ENCODE measurements around the gene LRWD1. TPM values are rescaled to one million over a fixed set of nuclear protein-coding genes. Genes with fewer than 3 reads are reported as not detected.
"Not testable (repeated sequence)": the region's sequence is repeated elsewhere in the genome, so short reads cannot be mapped to it uniquely, and the experiment has no call there.

LRWD1 gene
- polyA plus RNA-seq, 3 donors, result 15.5 to 17.5 (median 16.7) TPM

DNA sequence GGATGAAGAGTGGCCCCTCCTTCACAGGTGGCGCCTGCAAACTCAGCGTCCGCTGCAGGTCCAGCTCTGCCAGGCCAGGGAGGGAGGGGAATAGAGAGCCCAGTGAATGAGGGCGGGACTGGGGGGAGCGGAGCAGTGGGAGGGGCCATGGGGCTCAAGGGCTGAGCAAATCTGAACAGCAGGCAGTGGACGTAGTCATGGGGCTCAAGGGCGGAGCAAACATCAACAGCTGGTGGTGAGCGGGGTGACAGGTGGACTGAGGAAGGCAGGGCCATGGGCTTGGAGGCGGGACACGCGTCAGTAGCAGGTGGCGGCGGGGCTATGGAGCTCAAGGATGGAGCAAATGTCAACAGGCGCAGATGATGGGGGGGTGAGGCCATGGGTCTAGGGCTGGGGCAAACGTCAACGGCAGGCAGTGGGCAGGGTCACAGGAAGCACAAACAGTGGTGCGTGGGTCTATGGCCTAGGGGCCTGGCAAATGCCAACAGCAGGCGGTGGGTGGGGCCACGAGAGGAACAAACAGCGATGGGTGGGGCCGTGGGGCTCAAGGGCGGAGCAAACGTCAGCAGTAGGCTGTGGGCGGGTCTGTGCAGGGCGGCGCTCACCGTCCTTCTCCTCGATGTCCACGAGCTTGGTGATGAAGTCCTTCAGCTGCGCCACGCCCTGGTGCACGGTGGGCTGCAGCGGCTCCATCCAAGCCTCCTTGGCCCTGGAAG, 28.6 kb downstream of the LRWD1 start:
- not testable (repeated sequence) for DNase-seq (ENCODE audit: low read depth in 3 of 3, low spot score in 2 of 3)

DNA sequence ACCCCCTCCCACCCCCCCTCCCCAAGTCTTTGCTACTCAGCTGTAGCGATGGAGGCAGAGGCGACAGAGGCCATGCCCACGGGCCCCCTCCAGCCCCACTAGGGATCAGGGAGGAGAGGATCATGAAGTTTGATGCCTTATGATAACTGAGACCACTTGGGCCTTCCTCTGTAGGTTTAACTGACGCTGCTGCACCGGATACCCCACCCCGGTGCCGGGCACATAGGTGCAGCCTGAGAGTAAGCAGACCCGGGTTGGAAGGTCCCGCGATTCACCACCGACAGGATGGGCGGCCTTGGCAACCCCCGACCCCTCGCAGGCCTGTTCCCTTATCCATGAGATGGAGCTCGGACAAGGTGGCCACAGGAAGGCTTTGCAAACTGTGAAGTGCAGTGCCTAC, 29.2 kb downstream of the LRWD1 start:
- not testable (repeated sequence) for DNase-seq (ENCODE audit: low read depth in 3 of 3, low spot score in 2 of 3)

GRCh38 chr7:102494473-102495149, 29.8 kb downstream of the LRWD1 start:
- not testable (repeated sequence) for DNase-seq (ENCODE audit: low read depth in 3 of 3, low spot score in 2 of 3)

DNA sequence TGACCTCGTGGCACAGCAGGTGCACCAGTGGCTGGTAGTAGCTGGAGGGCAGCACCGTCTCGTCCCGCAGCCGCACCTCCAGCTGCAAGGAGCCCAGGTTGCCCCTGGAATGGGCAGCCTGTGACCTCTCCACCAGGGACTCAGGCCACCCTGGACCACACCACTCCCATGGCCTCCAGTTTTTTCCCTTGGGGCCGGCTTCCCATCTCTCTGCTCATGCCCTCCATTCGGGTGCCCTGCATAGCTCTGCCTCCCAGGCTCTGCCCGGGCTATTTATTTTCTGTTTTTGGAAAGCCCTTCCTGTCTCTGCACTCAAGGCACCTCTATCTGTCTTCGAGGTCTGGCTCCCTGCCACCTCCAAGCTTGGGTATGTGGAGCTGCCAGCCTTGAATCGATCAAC, 32.1 kb downstream of the LRWD1 start:
- DNase-seq (ENCODE audit: low read depth in 3 of 3, low spot score in 2 of 3), result not testable (repeated sequence)

GRCh38 chr7:102497308-102497707, 32.5 kb downstream of the LRWD1 start:
- not testable (repeated sequence) for DNase-seq (ENCODE audit: low read depth in 3 of 3, low spot score in 2 of 3)

GRCh38 chr7:102498321-102498720, 33.5 kb downstream of the LRWD1 start:
- not testable (repeated sequence) for DNase-seq (ENCODE audit: low read depth in 3 of 3, low spot score in 2 of 3)

GRCh38 chr7:102503141-102503540, 38.4 kb downstream of the LRWD1 start:
- not testable (repeated sequence) for DNase-seq (ENCODE audit: low read depth in 3 of 3, low spot score in 2 of 3)

- DNase-seq (ENCODE audit: low read depth in 3 of 3, low spot score in 2 of 3), result not testable (repeated sequence)
Observed at GRCh38 chr7:102505298-102506185, 40.8 kb downstream of the LRWD1 start.

DNA sequence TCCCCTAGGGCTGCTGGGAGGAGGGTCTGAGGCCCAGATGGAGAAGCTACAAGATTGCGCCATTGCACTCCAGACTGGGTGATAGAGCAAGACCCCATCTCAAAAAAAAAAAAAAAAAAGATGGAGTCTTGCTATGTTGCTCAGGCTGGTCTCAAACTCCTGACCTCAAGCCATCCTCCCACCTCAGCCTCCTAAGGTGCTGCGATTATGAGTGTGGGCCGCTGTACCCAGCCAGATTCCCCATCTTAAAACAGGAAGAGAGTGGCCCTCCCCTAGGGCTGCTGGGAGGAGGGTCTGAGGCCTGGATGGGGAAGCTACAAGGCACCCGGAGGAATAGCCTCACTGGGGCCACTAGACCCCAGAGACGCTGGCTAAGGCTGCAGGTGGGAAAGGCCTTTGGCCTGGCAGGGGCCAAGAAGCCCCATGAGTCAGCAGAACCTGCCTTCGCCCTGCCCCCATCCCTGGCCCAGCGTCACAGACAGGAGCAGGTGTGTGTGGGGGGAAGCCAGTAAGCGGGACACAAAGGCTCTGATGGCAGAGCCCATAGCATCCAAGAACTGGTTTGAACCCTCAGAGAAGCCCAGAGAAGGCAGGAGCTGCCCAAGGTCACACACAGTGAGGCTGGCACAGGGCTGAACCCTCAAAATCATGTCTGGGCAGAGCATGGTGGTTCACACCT, 42.8 kb downstream of the LRWD1 start:
- not testable (repeated sequence) for DNase-seq (ENCODE audit: low read depth in 3 of 3, low spot score in 2 of 3)

GRCh38 chr7:102510575-102510974, 45.8 kb downstream of the LRWD1 start:
- DNase-seq (ENCODE audit: low read depth in 3 of 3, low spot score in 2 of 3), result not testable (repeated sequence)

- not testable (repeated sequence) for DNase-seq (ENCODE audit: low read depth in 3 of 3, low spot score in 2 of 3)
Observed at GRCh38 chr7:102511860-102512522, 47.2 kb downstream of the LRWD1 start.

DNA sequence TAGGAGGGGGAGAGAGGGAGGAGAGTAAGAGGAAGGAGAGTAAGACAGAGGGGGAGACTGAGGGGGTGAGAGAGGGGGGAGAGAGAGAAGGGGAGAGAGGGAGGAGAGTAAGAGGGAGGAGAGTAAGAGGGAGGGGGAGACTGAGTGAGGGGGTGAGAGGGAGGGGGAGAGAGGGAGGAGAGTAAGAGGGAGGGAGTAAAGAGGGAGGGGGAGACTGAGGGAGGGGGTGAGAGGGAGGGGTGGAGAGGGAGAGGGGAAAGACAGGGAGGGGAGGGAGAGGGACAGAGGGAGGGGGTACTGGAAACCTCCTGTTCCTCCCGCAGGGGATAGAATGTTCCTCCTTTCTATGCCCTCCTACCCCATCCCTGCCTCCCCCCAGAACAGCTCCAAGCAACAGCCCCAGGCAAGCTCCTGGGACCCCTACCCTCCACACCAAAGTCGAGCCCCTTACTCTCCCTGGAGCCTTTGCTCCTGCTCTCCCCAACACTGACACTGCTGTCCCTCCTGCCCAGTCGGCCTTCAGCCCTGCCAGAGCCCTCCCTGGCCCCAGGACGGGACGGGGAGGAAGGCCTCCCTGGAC, 47.9 kb downstream of the LRWD1 start:
- peak; percentile 76 to 88 (median 87) for DNase-seq (ENCODE audit: low read depth in 3 of 3, low spot score in 2 of 3)

DNA sequence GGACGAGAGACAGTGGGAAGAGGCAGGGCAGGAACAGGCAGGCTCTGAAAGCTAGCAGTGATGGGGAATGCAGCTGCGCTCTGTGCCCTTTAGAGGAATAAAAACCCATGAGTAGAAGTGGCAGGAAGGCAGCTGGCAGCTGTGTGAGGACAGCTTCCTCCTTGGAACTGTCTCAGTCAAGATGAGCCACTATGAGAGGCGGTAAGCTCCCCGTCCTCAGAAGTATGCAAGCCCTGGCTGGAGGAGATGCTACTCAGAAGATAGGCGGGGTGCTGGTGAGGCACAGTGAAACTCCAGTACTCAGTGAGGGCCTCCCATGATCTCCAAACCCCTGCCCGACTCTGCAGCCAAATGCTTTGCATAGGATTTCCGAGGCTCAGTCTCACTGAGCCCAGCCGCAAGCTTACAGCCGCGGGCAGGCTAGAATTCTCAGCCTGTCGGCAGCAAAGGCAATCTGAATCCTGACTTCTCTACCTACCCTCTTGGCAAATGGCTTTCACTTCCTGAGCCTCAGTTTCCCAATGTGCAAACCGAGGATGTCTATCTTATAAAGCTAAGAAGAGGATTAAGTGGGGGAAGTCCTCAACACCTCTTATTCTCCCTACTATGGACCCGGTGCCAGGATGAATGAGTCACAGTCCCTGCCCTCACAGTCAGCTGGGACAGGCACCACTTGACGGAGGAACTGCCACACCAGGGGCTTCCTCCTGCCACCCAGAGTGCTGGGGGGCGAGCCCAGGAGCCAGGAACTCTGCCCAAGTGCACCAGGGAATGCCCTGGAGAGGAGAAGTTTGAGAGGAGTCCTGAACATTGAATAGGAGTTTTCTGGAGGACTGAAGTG, 50.3 kb downstream of the LRWD1 start:
- DNase-seq (ENCODE audit: low read depth in 3 of 3, low spot score in 2 of 3), result not testable (repeated sequence)

DNA sequence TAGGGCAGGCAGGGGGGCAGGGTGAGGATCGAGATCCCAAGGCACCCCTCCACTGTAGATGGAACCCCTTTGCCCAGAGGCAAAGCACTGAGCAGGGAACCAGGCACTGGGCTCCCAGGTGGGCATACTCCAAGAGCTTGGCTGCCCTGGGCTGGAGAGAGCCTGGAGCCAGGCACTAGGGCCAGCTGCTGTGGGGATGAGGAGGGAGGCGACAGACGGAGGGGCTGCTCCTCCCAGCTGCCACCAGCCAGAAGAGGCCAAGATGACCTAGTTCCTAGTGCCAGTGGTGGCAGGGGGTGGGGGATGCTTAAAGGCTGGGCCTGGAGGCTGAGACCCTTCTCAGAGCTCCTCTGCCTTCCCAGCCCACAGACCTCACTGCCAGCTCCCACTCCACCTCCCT, 51.1 kb downstream of the LRWD1 start:
- not testable (repeated sequence) for DNase-seq (ENCODE audit: low read depth in 3 of 3, low spot score in 2 of 3)

DNA sequence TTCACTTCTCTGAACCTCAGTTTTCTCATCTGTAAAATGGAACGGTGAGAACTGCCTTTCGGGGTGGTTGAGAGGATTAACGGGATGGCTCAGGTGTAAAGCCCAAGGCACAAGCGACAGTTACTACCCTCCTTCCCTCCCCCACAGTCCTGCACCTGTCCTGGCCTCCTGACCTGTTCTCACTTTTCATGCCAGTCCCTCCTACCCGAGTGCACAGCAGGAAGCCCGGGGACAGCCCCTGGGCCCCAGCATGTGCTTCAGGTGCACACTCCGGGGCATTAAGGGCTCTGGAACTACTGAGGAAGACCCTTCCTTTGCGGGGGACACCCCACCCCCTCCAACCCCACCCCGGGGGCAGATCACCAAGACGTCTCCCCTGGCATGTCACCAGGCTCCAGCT, 52.2 kb downstream of the LRWD1 start:
- DNase-seq (ENCODE audit: low read depth in 3 of 3, low spot score in 2 of 3), result not testable (repeated sequence)

GRCh38 chr7:102517550-102518147, 52.9 kb downstream of the LRWD1 start, which contains the start of gene RASA4B:
RASA4B (minus strand) TSS chr7:102517777; CDS start chr7:102517710, 67 bp downstream.
- DNase-seq (ENCODE audit: low read depth in 3 of 3, low spot score in 2 of 3), result not testable (repeated sequence)

DNA sequence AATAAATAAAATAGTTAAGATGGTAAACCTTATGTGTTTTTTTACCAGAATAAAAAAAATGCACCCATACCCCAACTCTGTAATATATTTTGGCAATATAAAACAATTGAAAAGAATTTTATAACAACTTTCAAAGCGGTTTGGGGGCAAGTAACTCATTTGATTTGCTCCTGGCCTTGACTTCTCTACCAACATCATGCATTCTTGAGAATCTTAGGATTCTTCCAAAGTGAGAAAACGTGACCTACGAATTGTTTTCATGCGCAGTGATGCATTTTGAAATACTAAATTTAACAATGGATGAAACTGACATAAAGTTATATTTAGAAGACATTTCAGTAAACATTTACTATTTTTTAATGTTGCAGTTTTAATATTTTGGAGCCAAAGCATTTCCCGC, 56.0 kb downstream of the LRWD1 start:
- DNase-seq (ENCODE audit: low read depth in 3 of 3, low spot score in 2 of 3), result not testable (repeated sequence)
